Activated naive CD8-positive, alpha-beta T cell treated with anti-CD3 and anti-CD28 coated beads, Interleukin-2, amount 50 U/mL, for 24 hours (primary cell): ENCODE results near the gene ATP2A3.
A peak's percentile ranks its signal among the peaks of the same experiment; 100 is the strongest.

Source experiments
- ATAC-seq: fragments of 150-1000 bp; cut with Tn5 transposase; one replicate; pipeline ENCODE4 v1.10.0; 2021
- DNase-seq: peaks from one replicate; pipeline ENCODE4 v3.0.0; 2021
- H3K27ac Mint-ChIP-seq: one replicate; pipeline ENCODE4 v1.8.0; 2021; ENCODE audit warnings: mild to moderate bottlenecking, mixed read lengths
- H3K27me3 Mint-ChIP-seq: one replicate; pipeline ENCODE4 v1.8.0; 2021; ENCODE audit warnings: mixed read lengths
- H3K36me3 Mint-ChIP-seq: one replicate; pipeline ENCODE4 v1.8.0; 2021; ENCODE audit warnings: low read depth, mixed read lengths
- H3K4me1 Mint-ChIP-seq: one replicate; pipeline ENCODE4 v1.8.0; 2021; ENCODE audit warnings: mixed read lengths
- H3K4me3 Mint-ChIP-seq: one replicate; pipeline ENCODE4 v1.8.0; 2021; ENCODE audit warnings: mild to moderate bottlenecking, moderate library complexity, mixed read lengths
- H3K9me3 Mint-ChIP-seq: one replicate; pipeline ENCODE4 v1.8.0; 2021; ENCODE audit warnings: mixed read lengths

Gene ATP2A3

GRCh38 chr17:3896968-3897235 is 67.3 kb downstream of the ATP2A3 start:
- Mint-ChIP-seq H3K27me3 (no peaks in the 10 kb centered on the region), H3K36me3 (no peaks in the 10 kb centered on the region), H3K27ac (no peak overlapping the region), H3K9me3 (no peaks in the 10 kb centered on the region), H3K4me3 (no peak overlapping the region), H3K4me1 (peaks cover 11% of the 10 kb centered on the region)
- no peak for ATAC-seq
- no peak for DNase-seq

DNA sequence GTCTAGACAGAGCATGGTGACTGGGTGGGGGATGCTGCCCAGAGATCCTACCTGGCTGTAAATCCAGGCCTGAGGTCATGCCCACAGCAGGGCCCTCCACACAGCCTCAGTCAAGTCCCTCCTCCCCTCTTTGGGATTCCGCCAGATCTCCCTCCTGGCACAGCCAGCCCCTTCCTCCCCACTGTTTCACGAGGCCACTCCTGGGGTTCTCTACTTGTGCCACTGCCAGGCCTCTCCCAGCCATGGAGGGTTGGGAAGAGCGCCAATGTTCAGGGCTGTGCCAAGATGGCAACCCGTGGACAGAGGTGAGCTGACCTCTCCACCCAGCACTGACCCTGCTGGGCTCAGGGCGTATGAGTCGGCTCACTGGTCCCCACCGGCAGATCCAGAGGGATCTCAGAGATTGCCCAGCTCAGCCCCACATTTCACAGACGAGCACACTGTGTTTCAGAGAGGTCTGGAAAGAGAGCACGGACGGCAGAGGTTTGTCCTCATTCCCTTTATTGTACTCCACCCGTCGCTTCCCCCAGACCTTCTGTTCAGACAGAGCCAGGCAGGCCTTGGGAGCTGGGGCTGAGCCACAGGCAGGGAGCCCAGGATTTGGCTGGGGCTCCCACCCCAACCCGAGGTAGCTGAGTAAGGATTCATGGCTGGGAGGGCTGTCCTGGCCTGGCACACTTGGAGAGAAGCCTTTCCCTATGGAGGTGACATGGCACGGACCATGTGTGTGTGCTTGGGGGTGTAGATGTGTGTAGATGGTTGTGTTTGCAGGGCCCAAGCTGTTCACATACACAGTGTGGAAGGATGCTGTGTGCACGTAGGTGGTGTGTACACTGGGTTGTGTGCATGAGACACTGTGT is 67.9 kb downstream of the ATP2A3 start:
- no peaks in the 10 kb centered on the region for H3K36me3 Mint-ChIP-seq

GRCh38 chr17:3895354-3895753 is 68.9 kb downstream of the ATP2A3 start:
- H3K4me3 Mint-ChIP-seq, result no peak overlapping the region
- ATAC-seq (no peak), DNase-seq (no peak)
- H3K36me3 Mint-ChIP-seq, result no peaks in the 10 kb centered on the region
- peaks cover 24% of the 10 kb centered on the region for H3K4me1 Mint-ChIP-seq
- H3K9me3 Mint-ChIP-seq, result no peaks in the 10 kb centered on the region
- H3K27ac Mint-ChIP-seq, result no peak overlapping the region
- H3K27me3 Mint-ChIP-seq, result no peaks in the 10 kb centered on the region

More for the DNA sequence above, 67.9 kb downstream of the ATP2A3 start:
- ATAC-seq (no peak), DNase-seq (no peak)
- no peak overlapping the region for H3K4me3 Mint-ChIP-seq
- H3K4me1 Mint-ChIP-seq, result peaks cover 16% of the 10 kb centered on the region
- H3K27ac Mint-ChIP-seq, result no peak overlapping the region
- no peaks in the 10 kb centered on the region for H3K27me3 Mint-ChIP-seq
- H3K9me3 Mint-ChIP-seq, result no peaks in the 10 kb centered on the region

DNA sequence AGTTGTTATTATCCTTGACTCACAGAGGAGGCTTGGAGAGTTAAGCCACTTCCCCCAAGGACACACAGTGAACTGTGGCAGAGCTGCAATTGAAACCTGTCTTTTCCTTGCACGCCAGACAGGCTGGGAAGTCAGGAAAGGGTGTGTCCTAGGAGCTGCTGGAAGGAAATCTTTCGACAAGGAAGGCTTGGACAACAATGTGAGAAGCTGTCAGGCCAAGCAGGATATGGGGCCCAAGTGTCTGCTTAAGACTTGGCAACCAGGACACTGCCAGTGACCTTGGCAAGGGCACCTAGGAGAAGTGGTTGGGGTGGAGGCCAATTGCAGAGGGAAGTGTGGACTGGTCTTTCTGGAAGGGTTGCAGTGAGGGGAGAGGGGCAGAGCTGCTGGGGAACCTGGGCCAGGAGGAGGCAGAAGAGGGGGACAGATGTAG is 69.3 kb downstream of the ATP2A3 start:
- H3K4me3 Mint-ChIP-seq, result no peak overlapping the region
- no peak for DNase-seq
- no peaks in the 10 kb centered on the region for H3K9me3 Mint-ChIP-seq
- peaks cover 28% of the 10 kb centered on the region for H3K4me1 Mint-ChIP-seq
- no peaks in the 10 kb centered on the region for H3K27me3 Mint-ChIP-seq
- no peaks in the 10 kb centered on the region for H3K36me3 Mint-ChIP-seq
- no peak overlapping the region for H3K27ac Mint-ChIP-seq
- no peak for ATAC-seq

DNA sequence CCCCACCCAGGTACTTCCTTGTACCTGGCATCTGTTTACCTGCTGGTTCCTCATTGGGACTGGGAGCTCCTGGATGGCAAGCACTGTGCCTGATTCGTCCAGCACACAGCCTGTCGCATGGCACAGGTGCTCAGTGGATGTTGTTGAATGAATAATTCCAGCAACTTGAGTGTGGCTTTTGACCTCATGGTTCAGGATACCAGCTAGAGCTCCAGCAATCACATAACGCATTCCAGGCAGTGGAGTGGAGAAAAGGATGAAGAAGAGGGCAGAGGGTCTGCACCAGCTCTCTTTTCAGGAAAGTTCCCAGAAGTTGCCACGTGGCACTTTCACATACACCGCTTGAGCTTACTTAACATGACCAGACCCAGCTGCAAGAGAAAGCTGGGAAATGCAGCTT is 70.0 kb downstream of the ATP2A3 start:
- Mint-ChIP-seq H3K27ac (peak overlapping the region; percentile 69), H3K9me3 (no peaks in the 10 kb centered on the region)

GRCh38 chr17:3893720-3894116 is 70.5 kb downstream of the ATP2A3 start:
- H3K27ac Mint-ChIP-seq, result peak overlapping the region; percentile 69
- no peaks in the 10 kb centered on the region for H3K36me3 Mint-ChIP-seq
- DNase-seq (no peak), ATAC-seq (no peak)
- peak overlapping the region; percentile 73 for H3K4me3 Mint-ChIP-seq
- H3K9me3 Mint-ChIP-seq, result no peaks in the 10 kb centered on the region
- peaks cover 32% of the 10 kb centered on the region for H3K4me1 Mint-ChIP-seq
- no peaks in the 10 kb centered on the region for H3K27me3 Mint-ChIP-seq

More for the DNA sequence above, 70.0 kb downstream of the ATP2A3 start:
- no peaks in the 10 kb centered on the region for H3K27me3 Mint-ChIP-seq
- no peaks in the 10 kb centered on the region for H3K36me3 Mint-ChIP-seq
- ATAC-seq (no peak), DNase-seq (no peak)
- peaks cover 31% of the 10 kb centered on the region for H3K4me1 Mint-ChIP-seq
- peak overlapping the region; percentile 73 for H3K4me3 Mint-ChIP-seq

- peaks cover 32% of the 10 kb centered on the region for H3K4me1 Mint-ChIP-seq
- ATAC-seq, result peak; percentile 89
- H3K36me3 Mint-ChIP-seq, result no peaks in the 10 kb centered on the region
- peak within 1 kb of the TSS; percentile 76 for H3K27ac Mint-ChIP-seq
- H3K4me3 Mint-ChIP-seq, result peak within 1 kb of the TSS; percentile 73
- no peaks in the 10 kb centered on the region for H3K9me3 Mint-ChIP-seq
- no peaks in the 10 kb centered on the region for H3K27me3 Mint-ChIP-seq
- peak; percentile 90 for DNase-seq
These were observed 71.1 kb downstream of the ATP2A3 start, which contains the start of gene CAMKK1 for GRCh38 chr17:3893003-3893719. Gene CAMKK1, minus strand, starts transcription at chr17:3893053. Its CDS starts 7,366 bp downstream, at chr17:3885687.

DNA sequence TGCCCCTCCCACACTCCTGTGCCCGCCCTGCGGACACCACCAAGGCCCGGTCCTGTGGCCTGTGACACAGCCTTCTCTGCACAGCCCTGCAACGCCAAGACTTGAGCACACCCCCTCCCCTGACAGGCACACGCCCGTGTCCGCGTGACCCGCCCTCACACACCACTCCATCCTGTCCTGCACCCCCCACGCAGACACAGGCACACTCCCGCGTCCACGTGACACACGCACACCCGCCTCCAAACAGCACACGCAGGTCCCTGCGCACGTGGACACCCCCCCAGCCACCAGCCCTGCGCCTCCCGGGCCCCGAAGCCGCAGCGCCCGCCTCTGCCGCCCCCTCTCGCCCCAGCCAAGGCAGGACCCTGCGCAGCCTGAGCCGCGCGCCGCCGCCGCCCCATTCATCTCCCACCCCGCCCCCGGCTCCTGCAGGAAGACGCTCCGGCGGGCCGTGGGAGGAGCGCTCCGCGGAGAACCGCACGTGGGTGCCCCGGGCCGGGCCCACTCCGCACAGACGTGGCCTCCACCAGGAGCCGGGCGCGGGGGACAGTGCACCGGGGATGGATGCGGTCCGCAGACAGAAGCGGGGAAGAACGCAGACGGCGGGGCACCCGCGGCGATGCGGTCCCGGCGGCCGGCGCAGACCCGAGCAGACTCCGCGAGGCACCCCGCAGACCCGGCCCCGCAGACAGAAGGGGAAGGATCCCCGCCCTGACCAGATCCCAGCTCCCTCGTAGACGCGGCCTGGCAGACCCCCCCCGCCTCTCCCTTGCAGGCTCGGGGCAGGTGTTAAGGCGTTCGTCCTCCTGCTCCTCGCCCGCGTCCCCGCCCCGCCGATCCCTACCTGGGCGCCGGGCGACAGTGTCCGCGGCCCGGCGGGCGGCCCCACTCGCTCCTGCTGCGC is 71.9 kb downstream of the ATP2A3 start:
- DNase-seq (peak; percentile 51), ATAC-seq (peak; percentile 22)
- H3K9me3 Mint-ChIP-seq, result no peaks in the 10 kb centered on the region
- peak overlapping the region; percentile 76 for H3K27ac Mint-ChIP-seq
- peaks cover 36% of the 10 kb centered on the region for H3K4me1 Mint-ChIP-seq
- no peaks in the 10 kb centered on the region for H3K36me3 Mint-ChIP-seq
- H3K27me3 Mint-ChIP-seq, result no peaks in the 10 kb centered on the region
- H3K4me3 Mint-ChIP-seq, result peak overlapping the region; percentile 62

DNA sequence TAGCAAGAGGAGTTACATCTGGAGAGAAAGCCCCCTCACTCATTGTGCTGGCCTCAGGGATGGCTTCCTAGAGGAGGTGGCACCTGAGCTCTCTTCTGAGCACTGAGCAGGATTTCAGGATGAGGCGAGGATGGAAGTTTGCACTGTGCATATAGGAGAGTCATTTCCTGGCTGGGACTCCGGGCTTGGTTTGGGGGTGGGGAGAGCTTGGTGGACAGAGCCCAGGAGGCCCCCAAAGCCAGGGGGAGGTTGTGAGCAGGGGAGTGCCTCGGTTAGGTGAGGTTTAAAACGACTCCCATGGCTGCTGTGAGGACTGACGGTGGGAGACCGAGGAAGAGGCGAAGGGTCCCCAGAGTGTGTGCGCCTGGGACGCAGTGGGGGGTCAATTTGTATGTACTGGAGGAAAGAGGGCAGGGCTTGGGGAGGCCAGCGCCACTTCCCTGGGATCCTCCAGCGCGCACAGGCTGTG is 72.6 kb downstream of the ATP2A3 start:
- Mint-ChIP-seq H3K27ac (peak overlapping the region; percentile 76), H3K9me3 (no peaks in the 10 kb centered on the region), H3K4me1 (peaks cover 43% of the 10 kb centered on the region), H3K4me3 (peak overlapping the region; percentile 62), H3K36me3 (no peaks in the 10 kb centered on the region), H3K27me3 (no peaks in the 10 kb centered on the region)
- ATAC-seq (no peak), DNase-seq (no peak)

DNA sequence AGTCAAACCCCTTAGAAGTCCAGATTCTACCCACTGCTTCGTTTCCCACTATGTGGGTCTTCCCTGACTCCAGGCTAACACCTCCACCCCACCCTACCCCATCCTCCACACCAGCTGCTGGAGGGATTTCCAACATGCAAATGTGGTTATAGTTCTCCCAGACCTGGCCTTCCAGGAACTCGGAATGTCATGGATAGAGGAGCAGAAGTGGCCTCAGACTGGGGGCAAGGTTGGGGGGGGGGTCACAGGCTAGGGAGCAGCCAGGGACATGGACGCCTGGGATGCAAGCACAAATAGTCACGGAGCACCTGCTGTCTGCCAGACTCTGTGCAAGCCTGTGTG is 73.4 kb downstream of the ATP2A3 start:
- peaks cover 47% of the 10 kb centered on the region for H3K4me1 Mint-ChIP-seq
- ATAC-seq (no peak), DNase-seq (no peak)
- H3K27me3 Mint-ChIP-seq, result no peaks in the 10 kb centered on the region
- no peaks in the 10 kb centered on the region for H3K9me3 Mint-ChIP-seq
- no peak overlapping the region for H3K27ac Mint-ChIP-seq
- no peaks in the 10 kb centered on the region for H3K36me3 Mint-ChIP-seq
- peak overlapping the region; percentile 62 for H3K4me3 Mint-ChIP-seq

DNA sequence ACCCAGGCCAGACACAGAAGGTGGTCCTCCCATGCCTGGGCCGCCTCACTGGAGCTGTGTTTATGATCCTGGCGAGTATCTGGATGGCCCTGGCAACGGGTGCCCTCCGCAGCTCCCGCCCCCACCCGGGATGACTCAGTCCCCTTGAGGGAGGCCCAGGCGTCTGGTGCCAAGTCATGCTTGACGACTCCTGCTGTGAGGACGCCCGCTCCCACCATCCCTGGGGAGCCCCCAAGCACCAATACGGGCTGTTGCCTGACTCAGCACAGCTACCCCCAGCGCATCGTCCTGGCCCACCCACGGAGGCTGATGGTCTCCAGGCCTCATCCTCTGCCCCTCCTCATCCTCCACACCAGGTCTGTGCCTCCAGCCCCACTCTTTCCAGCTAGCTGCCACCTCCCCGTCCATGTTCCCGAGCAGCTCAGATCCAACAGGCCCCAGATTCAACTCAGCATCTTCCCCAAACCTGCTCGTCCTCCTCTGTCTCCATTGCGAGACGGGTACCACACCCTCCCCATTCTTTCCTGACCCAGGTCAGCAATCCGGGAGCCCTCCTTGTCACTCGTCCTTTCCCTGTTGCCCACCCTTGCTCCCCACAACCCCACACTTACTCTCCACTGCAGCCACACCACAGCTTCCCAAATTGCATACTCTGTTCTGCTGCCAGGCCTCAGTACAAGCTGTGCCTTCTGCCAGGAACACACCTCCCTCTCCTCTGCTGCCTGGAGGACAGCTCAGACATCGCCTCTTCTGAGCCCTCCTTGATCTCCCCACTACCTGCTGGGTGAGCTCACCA is 74.0 kb downstream of the ATP2A3 start:
- Mint-ChIP-seq H3K36me3 (no peaks in the 10 kb centered on the region), H3K4me1 (peaks cover 47% of the 10 kb centered on the region), H3K9me3 (no peaks in the 10 kb centered on the region), H3K4me3 (no peak overlapping the region), H3K27me3 (no peaks in the 10 kb centered on the region), H3K27ac (no peak overlapping the region)
- ATAC-seq (no peak), DNase-seq (peak; percentile 52)

DNA sequence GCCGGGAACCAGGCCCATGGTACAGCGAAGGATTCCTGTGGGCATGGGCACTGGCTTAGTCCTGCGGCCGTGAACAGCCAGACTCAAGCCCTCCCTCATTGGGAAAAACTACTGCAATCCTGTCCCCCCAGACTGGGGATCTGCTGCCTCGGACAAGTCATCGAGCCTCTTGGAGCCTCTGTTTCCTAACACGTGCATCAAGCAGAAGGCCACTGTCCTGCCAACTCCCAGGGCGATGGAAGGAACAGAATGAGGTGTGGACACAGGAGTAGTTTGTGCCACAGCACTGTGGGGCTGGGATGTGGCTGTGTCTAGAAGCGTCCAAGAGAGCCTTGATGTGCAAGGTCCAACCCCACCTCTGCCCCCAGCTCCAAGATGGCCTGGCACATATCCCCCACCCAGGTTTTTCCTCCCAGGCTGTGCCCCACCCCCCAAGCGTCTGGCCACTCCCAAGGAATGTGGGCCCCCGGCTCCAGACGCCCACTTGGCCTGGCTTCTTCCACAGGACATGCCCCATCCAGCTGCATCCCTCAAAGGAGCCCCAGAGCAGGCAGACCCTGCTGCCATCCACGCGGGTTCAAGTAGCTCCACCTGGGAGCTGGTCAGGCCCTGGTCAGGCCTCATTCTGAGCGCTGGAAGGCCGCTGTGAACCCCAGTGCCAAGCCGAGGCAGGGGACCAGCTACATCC is 74.8 kb downstream of the ATP2A3 start:
- no peak overlapping the region for H3K4me3 Mint-ChIP-seq
- no peaks in the 10 kb centered on the region for H3K27me3 Mint-ChIP-seq
- no peaks in the 10 kb centered on the region for H3K9me3 Mint-ChIP-seq
- H3K36me3 Mint-ChIP-seq, result no peaks in the 10 kb centered on the region
- H3K27ac Mint-ChIP-seq, result no peak overlapping the region
- DNase-seq (no peak), ATAC-seq (no peak)
- H3K4me1 Mint-ChIP-seq, result peaks cover 47% of the 10 kb centered on the region

DNA sequence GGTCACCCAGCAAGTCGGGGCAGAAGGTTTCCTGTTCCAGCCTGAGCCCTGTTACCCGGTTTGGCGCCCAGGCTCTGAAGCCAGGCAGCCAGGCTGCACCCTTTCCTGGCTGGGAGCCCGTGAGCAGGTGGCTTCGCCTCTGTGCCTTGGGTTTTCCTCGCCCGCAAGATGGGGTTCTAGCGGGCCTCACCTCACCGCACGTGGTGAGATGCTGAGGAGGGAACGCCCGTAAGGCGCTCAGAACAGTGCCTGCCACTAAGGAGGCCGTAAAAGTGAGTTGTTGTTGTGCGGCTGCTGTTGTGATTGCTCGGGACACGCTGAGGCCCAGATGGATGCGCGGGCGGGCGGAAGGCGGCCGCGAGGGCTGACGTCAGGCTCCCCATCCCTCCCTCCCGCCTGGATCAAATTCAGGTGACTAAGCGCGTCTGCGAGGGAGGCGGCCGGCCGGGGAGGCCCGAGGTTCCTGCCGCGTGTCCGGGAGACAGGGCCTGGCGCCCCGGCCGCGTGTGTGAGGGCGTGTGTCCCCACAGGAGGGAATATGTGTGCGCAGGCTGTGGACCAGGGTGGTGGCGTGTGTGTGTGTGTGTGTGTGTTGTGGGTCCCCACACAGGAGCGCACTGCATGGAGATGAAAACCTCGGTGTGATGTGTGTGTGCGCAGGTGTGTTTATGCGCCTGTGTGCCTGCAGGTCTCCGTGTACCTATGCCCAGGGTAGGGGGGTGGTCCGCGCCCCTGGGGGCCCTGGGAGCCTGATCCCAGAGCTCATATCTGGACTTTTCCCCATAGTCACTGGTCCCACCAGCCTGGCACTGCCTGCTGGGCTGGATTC is 75.7 kb downstream of the ATP2A3 start:
- no peak for DNase-seq
- no peaks in the 10 kb centered on the region for H3K27me3 Mint-ChIP-seq
- ATAC-seq, result no peak
- peaks cover 41% of the 10 kb centered on the region for H3K4me1 Mint-ChIP-seq
- no peak overlapping the region for H3K27ac Mint-ChIP-seq
- H3K4me3 Mint-ChIP-seq, result no peak overlapping the region
- H3K9me3 Mint-ChIP-seq, result no peaks in the 10 kb centered on the region
- no peaks in the 10 kb centered on the region for H3K36me3 Mint-ChIP-seq
